Nephron progenitor cell (in vitro differentiated cells): ENCODE data around the gene SUGP1.

Experiments used
- DNase-seq: peaks from one replicate; pipeline ENCODE4 v3.0.0; 2021
- H3K27ac Mint-ChIP-seq: 2 replicates; pipeline ENCODE4 v1.8.0; 2021; ENCODE audit warnings: mild to moderate bottlenecking, moderate library complexity, mixed read lengths
- H3K27me3 Mint-ChIP-seq: 2 replicates; pipeline ENCODE4 v1.8.0; 2021; ENCODE audit warnings: mild to moderate bottlenecking, low read depth, mixed read lengths; ENCODE audit not compliant: poor library complexity
- H3K36me3 Mint-ChIP-seq: 2 replicates; pipeline ENCODE4 v1.8.0; 2021; ENCODE audit warnings: low read depth, mixed read lengths
- H3K4me1 Mint-ChIP-seq: 2 replicates; pipeline ENCODE4 v1.8.0; 2021; ENCODE audit warnings: mixed read lengths
- H3K4me3 Mint-ChIP-seq: 2 replicates; pipeline ENCODE4 v1.8.0; 2021; ENCODE audit warnings: mild to moderate bottlenecking, moderate library complexity, mixed read lengths
- H3K9me3 Mint-ChIP-seq: 2 replicates; pipeline ENCODE4 v1.8.0; 2021; ENCODE audit warnings: mild to moderate bottlenecking, moderate library complexity, mixed read lengths
- TF ChIP-seq, protein P1 (sequence below): fragments of 200-600 bp; sonication (generic); IDR thresholded peaks from 2 replicates; pipeline ENCODE4 v1.5.0; 2021; ENCODE audit warnings: antibody characterized with exemption

Gene SUGP1

DNA sequence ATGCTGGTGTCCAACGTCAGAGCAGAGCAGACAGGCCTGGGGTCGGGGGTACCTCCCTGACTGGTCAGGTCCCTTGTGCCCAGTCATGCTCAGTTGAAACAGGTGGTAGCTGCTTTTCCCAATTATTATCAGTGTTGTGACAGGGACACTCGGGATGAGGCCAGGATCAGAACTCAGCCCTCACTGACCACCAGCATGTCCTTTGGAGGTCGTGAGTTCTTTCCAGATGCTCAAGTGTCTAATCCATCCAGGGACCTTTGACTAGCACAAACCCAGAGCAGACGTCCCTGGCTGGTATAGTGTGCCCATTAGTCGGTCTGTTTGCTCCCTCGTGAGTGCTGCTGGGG is 22.7 kb upstream of the SUGP1 start:
- no peaks in the 10 kb centered on the region for H3K4me1 Mint-ChIP-seq
- H3K4me3 Mint-ChIP-seq: no peak overlapping the region
- no peak for DNase-seq
- peaks cover 33% of the 10 kb centered on the region for H3K36me3 Mint-ChIP-seq
- H3K27me3 Mint-ChIP-seq: no peaks in the 10 kb centered on the region
- no peak overlapping the region for H3K27ac Mint-ChIP-seq
- TF ChIP-seq, protein P1, sequence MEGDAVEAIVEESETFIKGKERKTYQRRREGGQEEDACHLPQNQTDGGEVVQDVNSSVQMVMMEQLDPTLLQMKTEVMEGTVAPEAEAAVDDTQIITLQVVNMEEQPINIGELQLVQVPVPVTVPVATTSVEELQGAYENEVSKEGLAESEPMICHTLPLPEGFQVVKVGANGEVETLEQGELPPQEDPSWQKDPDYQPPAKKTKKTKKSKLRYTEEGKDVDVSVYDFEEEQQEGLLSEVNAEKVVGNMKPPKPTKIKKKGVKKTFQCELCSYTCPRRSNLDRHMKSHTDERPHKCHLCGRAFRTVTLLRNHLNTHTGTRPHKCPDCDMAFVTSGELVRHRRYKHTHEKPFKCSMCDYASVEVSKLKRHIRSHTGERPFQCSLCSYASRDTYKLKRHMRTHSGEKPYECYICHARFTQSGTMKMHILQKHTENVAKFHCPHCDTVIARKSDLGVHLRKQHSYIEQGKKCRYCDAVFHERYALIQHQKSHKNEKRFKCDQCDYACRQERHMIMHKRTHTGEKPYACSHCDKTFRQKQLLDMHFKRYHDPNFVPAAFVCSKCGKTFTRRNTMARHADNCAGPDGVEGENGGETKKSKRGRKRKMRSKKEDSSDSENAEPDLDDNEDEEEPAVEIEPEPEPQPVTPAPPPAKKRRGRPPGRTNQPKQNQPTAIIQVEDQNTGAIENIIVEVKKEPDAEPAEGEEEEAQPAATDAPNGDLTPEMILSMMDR: no peak
- H3K9me3 Mint-ChIP-seq: no peaks in the 10 kb centered on the region

DNA sequence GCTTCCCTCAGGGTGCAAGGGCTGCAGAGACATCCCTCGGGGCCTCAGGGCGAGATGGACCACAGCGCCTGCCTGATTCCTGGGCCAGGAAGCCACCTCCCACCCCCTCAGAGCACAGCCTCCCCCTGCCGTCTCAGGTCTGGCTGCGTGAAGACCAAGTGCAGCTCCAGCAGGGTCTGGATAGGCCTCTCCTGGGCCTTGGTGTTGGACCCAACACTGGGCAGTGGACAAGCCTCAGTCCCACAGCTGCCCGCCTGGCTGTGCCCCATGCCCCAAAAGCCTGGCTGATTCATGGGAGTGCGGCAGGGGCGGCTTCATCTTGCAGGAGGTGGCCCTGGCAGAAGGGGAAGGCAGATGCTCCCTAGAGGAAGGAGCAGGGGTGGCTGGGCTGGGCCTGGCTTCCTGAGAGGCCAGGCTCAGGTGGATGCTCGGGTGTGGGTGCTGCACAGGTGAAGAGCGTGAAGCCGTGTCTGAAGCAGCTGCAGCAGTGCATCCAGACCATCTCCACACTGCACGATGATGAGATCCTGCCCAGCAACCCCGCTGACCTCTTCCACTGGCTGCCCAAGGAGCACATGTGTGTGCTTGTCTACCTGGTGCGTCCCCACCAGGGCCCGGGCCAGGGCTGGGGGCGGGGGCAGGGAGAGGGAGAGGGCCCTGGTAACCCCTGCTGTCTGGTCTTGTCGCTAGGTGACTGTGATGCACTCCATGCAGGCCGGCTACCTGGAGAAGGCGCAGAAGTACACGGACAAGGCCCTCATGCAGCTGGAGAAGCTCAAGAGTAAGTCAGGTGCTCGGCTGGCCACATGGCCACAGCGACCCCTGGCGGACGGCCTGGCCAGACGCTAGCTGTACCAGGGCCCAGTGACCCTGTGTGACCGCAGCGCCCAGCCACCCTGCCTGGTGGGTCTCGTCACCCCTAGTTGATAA is 22.0 kb upstream of the SUGP1 start:
- Mint-ChIP-seq H3K27ac (no peak overlapping the region), H3K9me3 (no peaks in the 10 kb centered on the region), H3K27me3 (no peaks in the 10 kb centered on the region), H3K4me1 (no peaks in the 10 kb centered on the region), H3K36me3 (peaks cover 33% of the 10 kb centered on the region), H3K4me3 (no peak overlapping the region)
- DNase-seq: peak; percentile 88
- TF ChIP-seq, protein P1: peak; percentile 91

DNA sequence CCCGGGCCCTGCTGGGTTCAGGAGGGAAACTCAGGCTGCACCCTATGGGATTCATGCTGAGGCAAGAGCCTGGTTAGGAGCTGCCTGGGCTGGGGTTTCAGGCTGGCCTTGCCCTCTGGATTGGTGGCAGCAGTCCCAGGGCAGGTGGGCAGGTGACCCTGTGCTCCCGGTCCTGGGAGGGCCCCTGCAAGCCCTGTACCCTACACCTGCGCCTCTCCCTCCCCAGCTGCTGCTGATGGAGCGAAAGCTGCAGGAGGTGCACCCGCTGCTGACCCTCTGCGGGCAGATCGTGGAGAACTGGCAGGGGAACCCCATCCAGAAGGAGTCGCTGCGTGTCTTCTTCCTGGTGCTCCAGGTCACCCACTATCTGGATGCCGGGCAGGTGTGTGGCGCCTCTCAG is 20.7 kb upstream of the SUGP1 start:
- no peaks in the 10 kb centered on the region for H3K27me3 Mint-ChIP-seq
- H3K27ac Mint-ChIP-seq: no peak overlapping the region
- no peaks in the 10 kb centered on the region for H3K9me3 Mint-ChIP-seq
- no peak for DNase-seq
- no peak overlapping the region for H3K4me3 Mint-ChIP-seq
- TF ChIP-seq, protein P1: no peak
- peaks cover 25% of the 10 kb centered on the region for H3K36me3 Mint-ChIP-seq
- no peaks in the 10 kb centered on the region for H3K4me1 Mint-ChIP-seq

DNA sequence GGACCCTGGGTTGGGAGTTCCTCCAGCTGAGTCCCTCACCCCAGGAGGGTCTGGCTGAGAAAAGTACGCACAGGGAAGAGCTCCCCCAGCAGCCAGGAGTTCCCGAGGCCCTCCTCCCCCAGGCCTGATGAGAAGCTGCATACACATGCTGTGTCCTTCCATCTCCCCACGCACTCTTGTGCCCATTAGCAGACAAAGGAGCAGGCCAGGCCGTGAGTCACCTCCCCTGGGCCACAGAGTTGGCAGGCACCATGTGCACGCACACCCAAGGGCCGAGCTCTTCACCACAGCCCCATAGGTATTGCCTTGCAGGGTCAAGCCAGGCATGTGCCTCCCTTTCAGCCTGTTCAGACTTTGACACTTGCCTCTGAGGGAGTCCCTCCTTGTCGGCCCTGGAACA is 17.8 kb upstream of the SUGP1 start:
- Mint-ChIP-seq H3K27me3 (no peaks in the 10 kb centered on the region), H3K27ac (peak overlapping the region; percentile 59), H3K4me1 (no peaks in the 10 kb centered on the region), H3K9me3 (no peaks in the 10 kb centered on the region), H3K4me3 (no peak overlapping the region), H3K36me3 (peaks cover 17% of the 10 kb centered on the region)
- TF ChIP-seq, protein P1: no peak
- no peak for DNase-seq

DNA sequence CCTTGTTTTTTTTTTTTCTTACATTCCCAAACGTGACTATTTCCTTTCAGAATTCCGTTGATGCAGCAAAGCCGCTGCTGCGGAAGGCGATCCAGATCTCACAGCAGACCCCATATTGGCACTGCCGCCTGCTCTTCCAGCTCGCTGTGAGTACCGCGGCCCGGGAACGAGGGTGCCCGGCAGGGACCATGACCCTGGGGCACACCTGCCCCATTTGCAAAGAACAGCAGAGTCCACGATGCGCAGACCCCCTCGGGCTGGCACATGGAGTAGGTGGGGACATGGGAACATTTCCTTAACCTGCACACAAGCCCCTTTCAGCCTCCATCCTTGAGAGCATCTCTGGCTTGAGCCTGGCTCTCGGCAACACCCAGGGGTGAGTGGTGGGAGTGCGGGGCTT is 16.8 kb upstream of the SUGP1 start:
- no peak for DNase-seq
- Mint-ChIP-seq H3K36me3 (peaks cover 17% of the 10 kb centered on the region), H3K9me3 (no peaks in the 10 kb centered on the region), H3K4me3 (no peak overlapping the region), H3K27me3 (no peaks in the 10 kb centered on the region), H3K4me1 (no peaks in the 10 kb centered on the region), H3K27ac (no peak overlapping the region)
- TF ChIP-seq, protein P1: no peak

DNA sequence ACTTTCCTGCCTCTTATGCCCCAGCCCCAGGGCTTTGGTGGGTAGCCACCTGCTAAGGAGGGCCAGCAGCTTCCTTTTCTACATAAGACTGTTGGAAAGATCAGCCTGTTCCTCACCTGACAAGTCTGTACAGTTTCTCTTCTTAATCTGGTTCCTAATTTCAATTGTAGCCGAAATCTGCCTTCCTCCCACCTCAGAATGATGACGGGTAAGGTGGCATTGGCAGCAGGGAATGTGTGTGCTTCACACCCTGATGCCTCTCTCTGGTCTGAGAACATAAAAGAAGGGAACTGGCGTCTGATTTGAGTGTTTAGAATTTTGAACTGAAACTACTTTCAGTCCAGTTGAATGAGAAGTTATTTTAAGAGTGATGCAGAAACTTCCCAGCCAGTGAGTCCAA is 16.3 kb upstream of the SUGP1 start:
- peaks cover 21% of the 10 kb centered on the region for H3K36me3 Mint-ChIP-seq
- peak overlapping the region; percentile 96 for H3K27ac Mint-ChIP-seq
- no peak for DNase-seq
- no peaks in the 10 kb centered on the region for H3K27me3 Mint-ChIP-seq
- H3K4me3 Mint-ChIP-seq: no peak overlapping the region
- no peaks in the 10 kb centered on the region for H3K9me3 Mint-ChIP-seq
- TF ChIP-seq, protein P1: no peak
- no peaks in the 10 kb centered on the region for H3K4me1 Mint-ChIP-seq
